ENCODE measurements around the gene FAM161B. TPM values are rescaled to one million over a fixed set of nuclear protein-coding genes. Genes with fewer than 3 reads are reported as not detected.

FAM161B gene
- total and polyA plus RNA-seq, 2 of the 8 experiments (the other 6 are each of a cell fraction or from before 2014, with no cell fraction given): 0.14 to 0.32 TPM

- Histone ChIP-seq H3K4me3 (ENCODE audit: extremely low read depth in 1 of 4, insufficient read depth in 2 of 4, low read depth in 3 of 4, low read length in 4 of 4) (no peak overlapping the region), H2AFZ (ENCODE audit: low read length) (no peak overlapping the region), H3K27ac (ENCODE audit: low read depth, low read length) (no peak overlapping the region), H3K4ac (replicated peaks; ENCODE audit: insufficient read length, low read depth, low read length) (no peak overlapping the region), H4K5ac (ENCODE audit: insufficient read length, low read depth, low read length) (no peak overlapping the region), H3K18ac (ENCODE audit: extremely low read depth, low read length) (no peak overlapping the region), H2BK12ac (ENCODE audit: low read depth, low read length) (no peak overlapping the region), H3K9ac (replicated peaks in 1 of 4; ENCODE audit: extremely low read depth in 1 of 4, low read depth in 3 of 4, low read length in 3 of 4) (no peak overlapping the region), H3K14ac (ENCODE audit: insufficient read length) (no peak overlapping the region), H3K27me3 (replicated peaks in 1 of 4; ENCODE audit: control insufficient read depth in 3 of 4, extremely low read depth in 1 of 4, insufficient read depth in 3 of 4, low read length in 3 of 4) (no peaks in the 10 kb centered on the region), H3K56ac (replicated peaks; ENCODE audit: insufficient read length, low read depth, low read length) (no peak overlapping the region), H3K79me1 (ENCODE audit: low read depth, low read length) (no peaks in the 10 kb centered on the region), H4K8ac (ENCODE audit: extremely low read depth, insufficient read depth, low read length) (no peak overlapping the region), H3K9me3 (ENCODE audit: insufficient read depth in 2 of 2, low read depth in 1 of 2, low read length in 1 of 2) (no peaks in the 10 kb centered on the region), H2BK20ac (ENCODE audit: low read length) (no peak overlapping the region), H3K79me2 (ENCODE audit: control insufficient read depth in 1 of 2, insufficient read depth in 2 of 2, low read length in 2 of 2) (no peaks in the 10 kb centered on the region), H3K4me1 (replicated peaks in 1 of 4; ENCODE audit: control insufficient read depth in 3 of 4, insufficient read depth in 4 of 4, low read length in 3 of 4) (no peaks in the 10 kb centered on the region), H2BK15ac (ENCODE audit: low read length) (no peak overlapping the region), H3K4me2 (ENCODE audit: insufficient read depth in 1 of 2, low read depth in 2 of 2, low read length in 2 of 2) (no peak overlapping the region), H4K20me1 (replicated peaks in 1 of 2; ENCODE audit: control insufficient read depth in 1 of 2, insufficient read depth in 2 of 2, low read length in 2 of 2) (no peaks in the 10 kb centered on the region), H3K36me3 (ENCODE audit: control insufficient read depth in 2 of 4, insufficient read depth in 4 of 4, low read length in 3 of 4) (peaks cover 0 to 8% (median 0%) of the 10 kb centered on the region in 4 experiments; a peak in 1 of 8 replicates), H3K23ac (ENCODE audit: insufficient read length) (no peak overlapping the region), H2AK5ac (ENCODE audit: low read depth, low read length) (no peak overlapping the region), H2BK5ac (ENCODE audit: low read depth, low read length) (no peak overlapping the region), H3K23me2 (ENCODE audit: low read depth, low read length) (no peaks in the 10 kb centered on the region), H4K91ac (replicated peaks; ENCODE audit: insufficient read length, low read length) (no peak overlapping the region), H2BK120ac (replicated peaks; ENCODE audit: low read depth, low read length) (no peak overlapping the region)
- ChIA-PET CTCF (ENCODE audit: partially characterized antibody) (interaction anchor here (0.7 to 1.1 kb wide), 2 partner anchors 14 to 30 kb away, joined by 3 to 4 read pairs; no protein-coding TSS in a partner anchor), POLR2A (ENCODE audit: partially characterized antibody) (interaction anchor here (1.5 kb wide), 1 partner anchor 15 kb away, joined by 3 read pairs; no protein-coding TSS in a partner anchor)
- FAIRE-seq (no peak), DNase-seq (ENCODE audit: low read depth in 1 of 2, low spot score in 2 of 2) (no peak)
- 90% methylated on average over 3 of the region's 3 CpGs; no CpG with 5 or more reads in 1 of the 2 experiments for WGBS, 2 experiments (ENCODE audit: extremely low coverage in 1 of 2, insufficient coverage in 1 of 2, insufficient read length in 1 of 2, insufficient replicate concordance in 2 of 2, low coverage in 1 of 2, low lambda C conversion rate in 2 of 2, missing lambda C conversion rate in 1 of 2)
- TF ChIP-seq NANOG (IDR thresholded peaks at IDR 0.05; ENCODE audit: insufficient read depth, low read depth, low read length, poor library complexity, severe bottlenecking): no peak
- TF ChIP-seq USF2 (IDR thresholded peaks at IDR 0.05; ENCODE audit: low read length): no peak
- TF ChIP-seq JUND (IDR thresholded peaks at IDR 0.05; ENCODE audit: low read length): no peak
- TF ChIP-seq CTCF (IDR thresholded peaks at IDR 0.05; ENCODE audit: control extremely low read depth in 1 of 3, insufficient read depth in 1 of 3, low read depth in 1 of 3, low read length in 3 of 3): no peak
- no peak for TF ChIP-seq JUN (IDR thresholded peaks at IDR 0.05; ENCODE audit: low read depth, low read length)
- no peak for TF ChIP-seq POLR2A (IDR thresholded peaks at IDR 0.05; ENCODE audit: control extremely low read depth in 1 of 2, low read depth in 2 of 2, low read length in 2 of 2)
- no peak for TF ChIP-seq CBX8 (IDR thresholded peaks at IDR 0.05; ENCODE audit: borderline replicate concordance, low read depth, low read length)
- no peak for TF ChIP-seq KDM4A (IDR thresholded peaks at IDR 0.05; ENCODE audit: low read depth, low read length, severe bottlenecking)
- no peak for TF ChIP-seq CREB1 (IDR thresholded peaks at IDR 0.05)
- TF ChIP-seq EGR1 (IDR thresholded peaks at IDR 0.05; ENCODE audit: borderline replicate concordance, low read depth, low read length): no peak
These were observed 38.2 kb upstream of the FAM161B start for GRCh38 chr14:73988065-73988464.
